Progenitor cell of endocrine pancreas (in vitro differentiated cells): Measurements from ENCODE around the gene AQP12A. TPM values are rescaled to one million over a fixed set of nuclear protein-coding genes. Genes with fewer than 3 reads are reported as not detected.

ENCODE experiments used
- DNase-seq: peaks from one replicate; pipeline ENCODE4 v3.0.0; 2021; ENCODE audit warnings: low spot score; ENCODE audit not compliant: unreplicated experiment
- H3K27ac Mint-ChIP-seq: 2 replicates; pipeline ENCODE4 v1.8.0; 2021; ENCODE audit warnings: mild to moderate bottlenecking, moderate library complexity, mixed read lengths
- H3K27me3 Mint-ChIP-seq: 2 replicates; pipeline ENCODE4 v1.8.0; 2021; ENCODE audit warnings: mixed read lengths
- H3K36me3 Mint-ChIP-seq: 2 replicates; pipeline ENCODE4 v1.8.0; 2022; ENCODE audit warnings: mixed read lengths; ENCODE audit not compliant: insufficient read depth
- H3K4me1 Mint-ChIP-seq: 2 replicates; pipeline ENCODE4 v1.8.0; 2021; ENCODE audit warnings: low read depth, mixed read lengths
- H3K4me3 Mint-ChIP-seq: 2 replicates; pipeline ENCODE4 v1.8.0; 2021; ENCODE audit warnings: low read depth, mild to moderate bottlenecking, moderate library complexity, mixed read lengths
- H3K9me3 Mint-ChIP-seq: 2 replicates; pipeline ENCODE4 v1.8.0; 2021; ENCODE audit warnings: low read depth, mixed read lengths
- total RNA-seq: library from RNA; stranded (reverse); gene quantifications from 2 replicates; pipeline ENCODE4 v1.2.1, GENCODE V29; 2021
- TF ChIP-seq, protein P1 (sequence below): fragments of 200-600 bp; sonication (generic); IDR thresholded peaks from one replicate; pipeline ENCODE4 v1.5.0; 2021; ENCODE audit warnings: antibody characterized with exemption, mild to moderate bottlenecking; ENCODE audit not compliant: unreplicated experiment

Gene AQP12A
- total RNA-seq, 1 donor from 2014 or later: not detected

DNA sequence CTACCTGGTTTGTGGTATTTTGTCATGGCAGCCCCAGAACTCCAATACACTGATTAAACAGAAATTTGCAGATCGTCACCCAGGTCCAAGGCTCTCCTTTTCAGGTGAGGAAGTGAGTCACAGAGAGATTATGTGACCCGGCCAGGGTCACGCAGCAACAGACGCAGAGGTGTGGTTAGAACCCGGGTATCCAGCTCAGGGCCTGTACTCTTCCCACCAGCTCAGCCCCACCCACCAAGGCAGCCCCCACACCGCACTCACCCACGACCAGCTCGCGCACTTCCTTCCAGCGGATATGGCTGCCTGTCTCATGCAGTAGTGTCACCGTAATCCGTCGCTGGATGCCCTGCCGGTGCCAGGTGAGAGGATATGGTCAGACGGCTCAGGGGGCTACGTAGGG, 48.1 kb downstream of the AQP12A start:
- Mint-ChIP-seq H3K27me3 (no peaks in the 10 kb centered on the region), H3K4me1 (no peaks in the 10 kb centered on the region), H3K9me3 (no peaks in the 10 kb centered on the region), H3K4me3 (no peak overlapping the region), H3K36me3 (peaks cover 9% of the 10 kb centered on the region), H3K27ac (no peak overlapping the region)
- TF ChIP-seq, protein P1, sequence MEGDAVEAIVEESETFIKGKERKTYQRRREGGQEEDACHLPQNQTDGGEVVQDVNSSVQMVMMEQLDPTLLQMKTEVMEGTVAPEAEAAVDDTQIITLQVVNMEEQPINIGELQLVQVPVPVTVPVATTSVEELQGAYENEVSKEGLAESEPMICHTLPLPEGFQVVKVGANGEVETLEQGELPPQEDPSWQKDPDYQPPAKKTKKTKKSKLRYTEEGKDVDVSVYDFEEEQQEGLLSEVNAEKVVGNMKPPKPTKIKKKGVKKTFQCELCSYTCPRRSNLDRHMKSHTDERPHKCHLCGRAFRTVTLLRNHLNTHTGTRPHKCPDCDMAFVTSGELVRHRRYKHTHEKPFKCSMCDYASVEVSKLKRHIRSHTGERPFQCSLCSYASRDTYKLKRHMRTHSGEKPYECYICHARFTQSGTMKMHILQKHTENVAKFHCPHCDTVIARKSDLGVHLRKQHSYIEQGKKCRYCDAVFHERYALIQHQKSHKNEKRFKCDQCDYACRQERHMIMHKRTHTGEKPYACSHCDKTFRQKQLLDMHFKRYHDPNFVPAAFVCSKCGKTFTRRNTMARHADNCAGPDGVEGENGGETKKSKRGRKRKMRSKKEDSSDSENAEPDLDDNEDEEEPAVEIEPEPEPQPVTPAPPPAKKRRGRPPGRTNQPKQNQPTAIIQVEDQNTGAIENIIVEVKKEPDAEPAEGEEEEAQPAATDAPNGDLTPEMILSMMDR: no peak
- DNase-seq: no peak

DNA sequence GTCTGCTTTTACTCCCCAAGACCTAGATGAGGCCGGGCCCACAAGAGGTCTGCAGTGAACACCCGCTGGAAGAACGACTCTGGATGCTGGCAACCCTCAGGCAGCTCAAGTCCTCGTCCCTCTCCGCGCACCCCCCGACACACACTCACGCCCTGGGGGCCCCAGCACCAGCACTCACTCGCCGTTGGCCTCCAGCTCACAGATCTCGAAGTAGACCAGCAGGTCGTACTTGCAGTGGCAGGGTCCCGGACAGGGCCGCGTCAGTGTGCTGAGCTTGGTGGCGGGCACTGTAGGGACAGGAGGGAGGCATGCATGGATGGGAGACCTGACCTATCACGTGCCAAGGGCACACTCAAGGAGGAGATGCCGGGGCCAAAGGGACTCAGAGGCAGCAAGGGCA, 49.4 kb downstream of the AQP12A start:
- TF ChIP-seq, protein P1: no peak
- no peaks in the 10 kb centered on the region for H3K9me3 Mint-ChIP-seq
- H3K4me1 Mint-ChIP-seq: no peaks in the 10 kb centered on the region
- peaks cover 9% of the 10 kb centered on the region for H3K36me3 Mint-ChIP-seq
- H3K27ac Mint-ChIP-seq: no peak overlapping the region
- DNase-seq: no peak
- no peaks in the 10 kb centered on the region for H3K27me3 Mint-ChIP-seq
- H3K4me3 Mint-ChIP-seq: no peak overlapping the region

DNA sequence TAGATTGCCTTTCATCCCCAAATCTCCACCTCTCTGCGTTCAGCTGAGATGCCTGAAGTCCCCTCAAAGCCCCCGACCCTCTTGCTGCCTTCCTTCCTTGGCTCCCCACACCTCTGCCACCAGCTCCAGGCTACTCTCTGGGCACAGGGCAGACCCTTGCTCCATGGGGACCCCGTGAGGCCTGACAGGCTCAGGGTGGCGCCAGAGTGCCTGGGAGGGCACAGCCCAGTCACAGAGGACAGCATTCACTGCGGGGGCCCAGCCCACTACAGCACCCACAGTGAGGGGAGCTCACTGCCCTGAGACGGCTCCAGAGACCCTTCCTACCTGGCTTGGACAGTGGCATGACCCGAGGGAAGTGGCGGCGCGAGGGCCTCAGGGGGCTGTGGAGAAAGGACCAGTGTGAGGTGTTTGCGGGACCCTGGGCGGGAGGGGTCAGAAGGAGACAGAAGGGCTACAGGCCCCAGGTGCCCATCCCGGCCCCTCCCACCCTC, 51.0 kb downstream of the AQP12A start:
- DNase-seq: no peak
- Mint-ChIP-seq H3K27me3 (no peaks in the 10 kb centered on the region), H3K36me3 (peaks cover 13% of the 10 kb centered on the region), H3K9me3 (no peaks in the 10 kb centered on the region), H3K27ac (no peak overlapping the region), H3K4me1 (no peaks in the 10 kb centered on the region), H3K4me3 (no peak overlapping the region)
- TF ChIP-seq, protein P1: no peak

DNA sequence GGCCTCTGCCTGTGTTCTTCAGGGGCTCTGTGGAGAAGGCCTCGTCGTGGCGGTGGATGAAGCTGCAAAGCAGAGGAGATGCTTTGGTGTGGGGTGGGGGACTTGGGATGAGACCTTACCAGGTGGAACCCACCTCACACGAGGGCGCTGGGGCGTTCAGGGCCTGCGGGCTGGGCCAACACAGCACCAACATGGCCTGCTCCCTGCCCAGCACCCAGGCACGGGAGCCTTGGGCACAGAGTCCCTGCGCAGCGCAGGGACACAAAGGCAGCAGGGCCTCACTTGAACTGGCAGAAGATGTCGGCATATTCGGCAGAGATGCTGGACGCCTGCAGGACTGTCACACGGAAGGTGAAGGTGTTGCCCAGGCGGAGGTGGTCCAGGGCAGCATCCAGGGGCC, 53.8 kb downstream of the AQP12A start:
- peaks cover 10% of the 10 kb centered on the region for H3K36me3 Mint-ChIP-seq
- no peaks in the 10 kb centered on the region for H3K27me3 Mint-ChIP-seq
- H3K4me1 Mint-ChIP-seq: no peaks in the 10 kb centered on the region
- no peak overlapping the region for H3K4me3 Mint-ChIP-seq
- no peak for DNase-seq
- no peak overlapping the region for H3K27ac Mint-ChIP-seq
- TF ChIP-seq, protein P1: no peak
- no peaks in the 10 kb centered on the region for H3K9me3 Mint-ChIP-seq

DNA sequence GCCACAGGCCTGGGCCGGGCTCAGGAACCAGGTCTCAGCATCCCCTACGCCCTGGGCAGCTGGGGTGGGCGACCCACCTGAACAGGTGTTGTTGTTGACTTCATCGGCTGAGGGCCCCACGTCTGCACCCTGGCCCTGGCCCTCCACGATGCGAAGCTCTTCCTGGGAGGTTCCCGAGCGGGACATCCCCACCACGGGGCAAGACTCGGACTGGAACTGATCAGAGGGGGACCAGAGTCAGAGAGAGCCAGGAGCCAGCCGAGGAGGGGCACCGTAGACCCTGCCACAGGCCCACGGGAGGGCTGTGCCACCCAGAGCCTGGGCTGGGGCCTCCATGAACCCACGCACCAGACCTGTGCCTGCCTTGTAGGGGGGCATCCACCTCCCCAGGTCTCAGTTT, 54.3 kb downstream of the AQP12A start:
- Mint-ChIP-seq H3K27ac (no peak overlapping the region), H3K9me3 (no peaks in the 10 kb centered on the region), H3K27me3 (no peaks in the 10 kb centered on the region), H3K4me1 (no peaks in the 10 kb centered on the region), H3K36me3 (peaks cover 10% of the 10 kb centered on the region), H3K4me3 (no peak overlapping the region)
- TF ChIP-seq, protein P1: no peak
- DNase-seq: no peak
